ENCODE results near the gene ARID3A.

Gene ARID3A

DNA sequence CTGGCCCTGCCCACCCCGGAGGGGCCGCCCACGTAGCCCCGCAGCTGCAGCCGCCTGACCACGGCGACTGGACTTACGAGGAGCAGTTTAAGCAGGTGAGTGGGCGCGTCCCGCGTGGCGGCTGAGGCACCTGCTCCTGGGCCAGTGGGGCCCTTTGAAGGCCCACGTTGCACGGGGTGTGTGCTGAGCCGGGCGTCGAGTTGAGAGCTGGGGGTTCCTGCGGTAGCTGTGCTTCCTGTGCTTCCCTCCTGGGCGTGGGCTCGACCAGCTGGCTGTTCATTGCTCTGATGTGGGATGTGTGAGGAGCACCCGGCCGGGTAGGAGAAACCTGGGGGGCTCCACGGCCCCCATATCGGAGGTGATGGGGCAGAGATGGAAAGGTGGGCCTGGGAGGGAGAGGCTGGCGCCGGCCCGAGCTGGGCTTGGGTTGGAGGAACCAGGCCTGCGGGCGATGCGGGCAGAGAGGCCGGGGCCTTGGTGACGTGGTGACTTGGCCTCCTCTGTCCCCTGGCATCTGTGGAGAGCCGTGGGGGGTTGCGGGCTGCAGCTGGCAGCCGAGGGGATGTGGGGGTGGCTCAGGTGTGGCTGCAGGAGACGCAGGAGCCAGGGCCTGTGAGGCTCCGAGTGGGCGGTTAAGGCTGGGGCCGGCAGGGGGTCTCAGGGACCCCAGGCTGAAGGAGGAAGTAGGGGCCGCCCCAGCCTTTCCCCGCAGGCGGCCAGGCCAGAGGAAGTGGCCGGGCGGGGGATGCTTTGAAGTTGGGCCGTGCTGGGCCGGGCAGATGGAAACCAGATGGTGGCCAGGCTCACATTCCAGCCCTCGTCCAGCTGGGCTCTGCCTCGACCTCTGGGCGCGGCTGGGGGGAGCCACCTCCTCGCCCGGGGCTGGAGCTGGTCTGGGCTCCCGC, 7.1 kb downstream of the ARID3A start:
- H3K4me3 ChIP-seq (ENCODE audit: control insufficient read depth, low read depth, low read length) = peak overlapping the region; percentile 2
- TF ChIP-seq, protein P1, sequence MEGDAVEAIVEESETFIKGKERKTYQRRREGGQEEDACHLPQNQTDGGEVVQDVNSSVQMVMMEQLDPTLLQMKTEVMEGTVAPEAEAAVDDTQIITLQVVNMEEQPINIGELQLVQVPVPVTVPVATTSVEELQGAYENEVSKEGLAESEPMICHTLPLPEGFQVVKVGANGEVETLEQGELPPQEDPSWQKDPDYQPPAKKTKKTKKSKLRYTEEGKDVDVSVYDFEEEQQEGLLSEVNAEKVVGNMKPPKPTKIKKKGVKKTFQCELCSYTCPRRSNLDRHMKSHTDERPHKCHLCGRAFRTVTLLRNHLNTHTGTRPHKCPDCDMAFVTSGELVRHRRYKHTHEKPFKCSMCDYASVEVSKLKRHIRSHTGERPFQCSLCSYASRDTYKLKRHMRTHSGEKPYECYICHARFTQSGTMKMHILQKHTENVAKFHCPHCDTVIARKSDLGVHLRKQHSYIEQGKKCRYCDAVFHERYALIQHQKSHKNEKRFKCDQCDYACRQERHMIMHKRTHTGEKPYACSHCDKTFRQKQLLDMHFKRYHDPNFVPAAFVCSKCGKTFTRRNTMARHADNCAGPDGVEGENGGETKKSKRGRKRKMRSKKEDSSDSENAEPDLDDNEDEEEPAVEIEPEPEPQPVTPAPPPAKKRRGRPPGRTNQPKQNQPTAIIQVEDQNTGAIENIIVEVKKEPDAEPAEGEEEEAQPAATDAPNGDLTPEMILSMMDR (IDR thresholded peaks at IDR 0.05; ENCODE audit: control insufficient read depth, insufficient read depth, low read depth, low read length, missing control alignments) = no peak
- peak; percentile 63 for DNase-seq (ENCODE audit: low read depth)

- TF ChIP-seq, protein P1 (IDR thresholded peaks at IDR 0.05; ENCODE audit: control insufficient read depth, insufficient read depth, low read depth, low read length, missing control alignments) = no peak
- H3K4me3 ChIP-seq (ENCODE audit: control insufficient read depth, low read depth, low read length) = peak overlapping the region; percentile 2
- DNase-seq (ENCODE audit: low read depth) = no peak
These were observed 7.7 kb downstream of the ARID3A start for GRCh38 chr19:933553-933882.

GRCh38 chr19:934197-934840, 8.5 kb downstream of the ARID3A start:
- TF ChIP-seq, protein P1 (IDR thresholded peaks at IDR 0.05; ENCODE audit: control insufficient read depth, insufficient read depth, low read depth, low read length, missing control alignments) = no peak
- no peak for DNase-seq (ENCODE audit: low read depth)
- H3K4me3 ChIP-seq (ENCODE audit: control insufficient read depth, low read depth, low read length) = no peak overlapping the region

GRCh38 chr19:934865-935479, 9.1 kb downstream of the ARID3A start:
- no peak overlapping the region for H3K4me3 ChIP-seq (ENCODE audit: control insufficient read depth, low read depth, low read length)
- no peak for DNase-seq (ENCODE audit: low read depth)

GRCh38 chr19:936175-936546, 10.3 kb downstream of the ARID3A start:
- TF ChIP-seq, protein P1 (IDR thresholded peaks at IDR 0.05; ENCODE audit: control insufficient read depth, insufficient read depth, low read depth, low read length, missing control alignments) = no peak
- H3K4me3 ChIP-seq (ENCODE audit: control insufficient read depth, low read depth, low read length) = no peak overlapping the region
- no peak for DNase-seq (ENCODE audit: low read depth)

More at GRCh38 chr19:934865-935479, 9.1 kb downstream of the ARID3A start:
- TF ChIP-seq, protein P1 (IDR thresholded peaks at IDR 0.05; ENCODE audit: control insufficient read depth, insufficient read depth, low read depth, low read length, missing control alignments) = no peak

- H3K4me3 ChIP-seq (ENCODE audit: control insufficient read depth, low read depth, low read length) = no peak overlapping the region
- TF ChIP-seq, protein P1 (IDR thresholded peaks at IDR 0.05; ENCODE audit: control insufficient read depth, insufficient read depth, low read depth, low read length, missing control alignments) = no peak
- DNase-seq (ENCODE audit: low read depth) = no peak
These were observed 11.4 kb downstream of the ARID3A start for GRCh38 chr19:937259-937694.

Measured in AG09309 (cell line).